Gastroesophageal sphincter (tissue), 3 donors: ENCODE measurements around the gene FER.

Experiments
- POLR2AphosphoS5 ChIP-seq: sonication (generic); formaldehyde crosslinking; IDR thresholded peaks from one replicate; pipeline ENCODE4 v1.6.1; 2017; ENCODE audit warnings: antibody characterized with exemption
- TF ChIP-seq, protein P1 (sequence below), 4 experiments: fragments of 200-600 bp in 2 of 4; fragments of 450-650 bp in 2 of 4; sonication (generic) in 1 of 4; IDR thresholded peaks; one replicate each; pipeline ENCODE4 v1.5.1; 2017 to 2019; ENCODE audit warnings: antibody characterized with exemption in 4 of 4, mild to moderate bottlenecking in 2 of 4, moderate library complexity in 2 of 4

DNA sequence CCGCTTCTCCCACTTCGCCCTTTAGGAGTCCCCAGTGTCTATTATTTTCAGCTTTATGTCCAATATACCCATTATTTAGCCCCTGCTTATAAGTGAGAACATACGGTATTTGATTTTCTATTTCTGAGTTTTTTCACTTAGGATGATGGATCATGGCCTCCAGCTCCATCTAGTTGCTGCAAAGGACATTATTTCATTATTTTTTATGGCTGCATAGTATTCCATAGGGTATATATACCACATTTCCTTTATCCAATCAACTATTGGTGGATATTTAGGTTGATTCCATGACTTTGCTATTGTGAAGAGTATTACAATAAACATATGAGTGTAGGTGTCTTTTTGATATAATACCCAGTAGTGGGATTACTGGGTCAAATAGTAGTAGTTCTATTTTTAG lies 162.9 kb downstream of the FER start:
- TF ChIP-seq POLR2AphosphoS5, result no peak
- TF ChIP-seq, protein P1, sequence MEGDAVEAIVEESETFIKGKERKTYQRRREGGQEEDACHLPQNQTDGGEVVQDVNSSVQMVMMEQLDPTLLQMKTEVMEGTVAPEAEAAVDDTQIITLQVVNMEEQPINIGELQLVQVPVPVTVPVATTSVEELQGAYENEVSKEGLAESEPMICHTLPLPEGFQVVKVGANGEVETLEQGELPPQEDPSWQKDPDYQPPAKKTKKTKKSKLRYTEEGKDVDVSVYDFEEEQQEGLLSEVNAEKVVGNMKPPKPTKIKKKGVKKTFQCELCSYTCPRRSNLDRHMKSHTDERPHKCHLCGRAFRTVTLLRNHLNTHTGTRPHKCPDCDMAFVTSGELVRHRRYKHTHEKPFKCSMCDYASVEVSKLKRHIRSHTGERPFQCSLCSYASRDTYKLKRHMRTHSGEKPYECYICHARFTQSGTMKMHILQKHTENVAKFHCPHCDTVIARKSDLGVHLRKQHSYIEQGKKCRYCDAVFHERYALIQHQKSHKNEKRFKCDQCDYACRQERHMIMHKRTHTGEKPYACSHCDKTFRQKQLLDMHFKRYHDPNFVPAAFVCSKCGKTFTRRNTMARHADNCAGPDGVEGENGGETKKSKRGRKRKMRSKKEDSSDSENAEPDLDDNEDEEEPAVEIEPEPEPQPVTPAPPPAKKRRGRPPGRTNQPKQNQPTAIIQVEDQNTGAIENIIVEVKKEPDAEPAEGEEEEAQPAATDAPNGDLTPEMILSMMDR (IDR thresholded peaks at IDR 0.05), result no peak
